H1 (cell line): ENCODE results near the gene SLC1A2. TPM values are rescaled to one million over a fixed set of nuclear protein-coding genes. Genes with fewer than 3 reads are reported as not detected.

Experiments used
- BACH1 ChIP-seq: IDR thresholded peaks from 2 replicates; pipeline ENCODE4 v1.6.1; 2012; ENCODE audit warnings: low read length, improper control_type of control experiment
- YY1 ChIP-seq: IDR thresholded peaks from 2 replicates; pipeline ENCODE4 v1.6.1; 2011; ENCODE audit warnings: low read depth, mild to moderate bottlenecking, low read length
- polyA plus RNA-seq, 7 experiments: library from polyadenylated mRNA; depleted of rRNA in 3 of 7; stranded (reverse) in 5 of 7; unstranded in 2 of 7; fragments of >200 nt in 5 of 7; fragments of 200-250 nt in 2 of 7; gene quantifications; 1 replicate in 5 of 7; 2 replicates in 1 of 7; 4 replicates in 1 of 7; pipeline versions ENCODE4 v1.2.1 to v1.2.3, GENCODE V29; 2011 to 2013; ENCODE audit warnings: missing spikeins in 2 of 7, mixed read lengths in 2 of 7
- total RNA-seq: library from RNA; stranded (reverse); fragmentation: NEBNext Ultra II Directional; extraction: Animal tissue kit (Norgen Biotek cat#: 25700); gene quantifications from 2 replicates; pipeline ENCODE4 v1.2.1, GENCODE V29; 2021

SLC1A2 gene
- total and polyA plus RNA-seq, 2 of the 8 experiments (the other 6 are each of a cell fraction or from before 2014, with no cell fraction given): 0.57 to 1.2 TPM

DNA sequence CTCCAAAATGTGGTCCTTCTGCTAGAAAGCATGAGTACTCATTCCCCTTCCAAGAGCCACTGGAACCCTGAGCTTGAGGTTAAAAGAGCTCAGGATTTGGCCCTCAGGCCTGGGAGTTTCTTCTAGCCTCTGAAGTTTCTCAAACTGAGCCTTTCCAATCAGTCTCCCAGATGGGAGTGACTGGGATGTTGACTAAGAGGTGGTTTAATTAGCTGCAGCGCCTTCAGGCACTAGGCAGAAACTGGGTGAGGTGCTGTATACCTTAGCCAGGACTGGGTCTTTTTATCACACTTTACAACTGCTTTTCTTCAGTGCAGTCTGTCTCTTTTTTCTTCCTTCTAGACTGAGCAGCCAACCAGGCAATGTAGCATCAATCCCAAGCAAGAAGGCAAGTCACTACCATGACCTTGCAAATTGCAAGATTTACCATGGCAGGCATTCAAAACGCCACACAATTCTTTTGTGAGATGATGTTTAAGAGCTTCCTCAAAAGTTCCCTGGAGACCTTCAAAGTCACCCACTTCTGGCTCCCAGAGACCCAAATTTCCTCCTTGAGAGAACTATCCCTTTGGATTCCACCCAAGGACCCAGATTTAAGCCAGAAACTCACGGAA is 93.0 kb downstream of the SLC1A2 start (continued):
- no peak for TF ChIP-seq BACH1
- TF ChIP-seq YY1: no peak
